Prostate gland (tissue), 2 donors: ENCODE measurements around the gene ZNF280C.

Experiments used
- CTCF ChIP-seq, 4 experiments: fragments of 200-600 bp in 2 of 4; fragments of 450-650 bp in 2 of 4; sonication (generic) in 2 of 4; IDR thresholded peaks; 1 replicate in 3 of 4; 2 replicates in 1 of 4; pipeline ENCODE4 v1.5.1; 2016 to 2019; ENCODE audit warnings: antibody characterized with exemption in 4 of 4, mild to moderate bottlenecking in 2 of 4, moderate library complexity in 2 of 4
- POLR2AphosphoS5 ChIP-seq: sonication (generic); formaldehyde crosslinking; IDR thresholded peaks from one replicate; pipeline ENCODE4 v1.6.1; 2017; ENCODE audit warnings: antibody characterized with exemption

- no peak for TF ChIP-seq CTCF (IDR thresholded peaks at IDR 0.05)
- no peak for TF ChIP-seq POLR2AphosphoS5
Observed at GRCh38 chrX:130251671-130252070, 17.0 kb downstream of the ZNF280C start.
